GM18867 (cell line): ENCODE results near the gene SYPL2.
"Not testable (repeated sequence)": the region's sequence is repeated elsewhere in the genome, so short reads cannot be mapped to it uniquely, and the experiment has no call there.

Source experiments
- ATAC-seq: cut with Tn5 transposase; IDR thresholded peaks from one replicate; pipeline ENCODE4 v1.9.1; 2021; ENCODE audit warnings: mild to moderate bottlenecking, moderate library complexity; ENCODE audit not compliant: unreplicated experiment

SYPL2 gene

DNA sequence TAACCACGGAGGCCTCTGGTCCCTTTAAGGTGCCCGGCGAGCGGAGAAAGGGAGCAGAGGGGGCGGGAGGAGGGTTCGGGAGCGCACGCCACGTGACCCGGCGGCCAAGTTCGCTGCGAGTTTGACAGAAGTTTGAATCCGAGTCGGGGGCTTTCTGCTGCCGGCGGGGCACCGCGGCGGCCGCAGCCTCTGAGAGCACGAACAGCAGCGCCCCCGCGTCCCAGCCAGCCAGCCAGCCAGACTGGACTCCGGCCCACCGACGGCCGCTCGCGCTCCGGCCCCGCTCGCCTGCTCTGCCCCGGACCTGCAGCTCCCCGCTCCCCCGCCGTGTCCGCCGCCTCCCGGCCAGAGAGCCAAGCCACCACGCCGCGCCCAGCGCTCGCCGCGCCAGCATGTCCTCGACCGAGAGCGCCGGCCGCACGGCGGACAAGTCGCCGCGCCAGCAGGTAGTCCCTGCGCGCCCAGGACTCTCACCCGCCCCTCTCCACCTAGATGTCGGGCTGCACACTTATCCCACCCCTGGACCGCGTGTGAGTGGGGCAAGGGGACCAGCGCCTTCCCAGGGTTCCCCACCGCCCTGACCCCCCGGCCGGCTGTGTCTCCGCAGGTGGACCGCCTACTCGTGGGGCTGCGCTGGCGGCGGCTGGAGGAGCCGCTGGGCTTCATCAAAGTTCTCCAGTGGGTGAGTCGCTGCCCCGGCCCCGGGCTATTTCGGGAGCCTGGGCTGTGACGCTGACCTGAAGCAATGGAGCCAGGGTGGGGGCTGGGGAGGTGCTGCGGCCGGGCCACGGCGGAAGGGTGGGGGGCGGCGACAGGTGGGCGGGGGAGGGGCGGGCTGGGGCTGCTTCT is at the start of gene SYPL2:
SYPL2 (plus strand) TSS at position 95 of the 849 bp plus-strand sequence; CDS start at position 393, 298 bp downstream.
- ATAC-seq = no peak

GRCh38 chr1:109423498-109423897 is 42.8 kb upstream of the SYPL2 start:
- ATAC-seq = no peak

DNA sequence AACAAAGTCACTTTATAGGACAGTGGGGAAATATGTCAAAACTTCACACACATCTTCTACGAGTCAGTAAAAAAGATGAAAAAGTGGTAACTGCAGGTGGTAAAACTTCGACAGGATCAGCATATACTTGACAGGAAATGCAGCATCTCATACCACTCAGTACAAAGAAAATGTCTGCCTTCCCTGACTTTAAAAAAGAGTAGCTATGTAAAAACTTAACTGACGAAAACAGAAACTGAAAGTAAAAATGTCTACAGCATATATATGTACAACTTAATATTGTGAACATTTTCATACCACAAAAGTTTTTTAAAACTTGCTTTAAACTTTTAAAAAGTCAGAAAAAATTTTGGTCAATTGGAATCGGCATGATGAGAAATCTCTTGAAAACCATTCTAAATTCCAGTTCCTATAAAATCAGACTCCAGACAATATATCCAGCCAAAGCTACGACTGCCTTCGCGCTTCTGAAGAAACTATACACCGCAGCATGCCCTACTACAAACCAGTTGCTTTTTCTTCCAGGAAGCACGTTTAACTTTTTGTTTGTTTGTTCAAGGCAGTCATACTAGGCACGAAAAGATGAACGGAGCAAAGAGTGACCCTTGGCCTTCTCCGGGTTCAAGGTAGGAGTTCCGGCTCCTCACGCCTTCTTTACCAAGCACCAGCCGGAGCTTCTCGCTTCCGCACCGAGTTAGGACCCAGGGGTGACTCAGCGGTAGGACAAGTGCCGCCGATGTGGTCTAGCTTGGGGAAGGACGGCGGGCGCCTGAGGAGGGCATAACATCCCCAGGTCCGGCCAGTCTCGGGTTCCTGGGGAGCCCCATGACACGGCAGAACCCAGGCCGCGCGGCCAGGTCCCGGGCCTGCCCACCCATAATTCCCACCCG is 40.7 kb upstream of the SYPL2 start:
- ATAC-seq = peak; percentile 25

DNA sequence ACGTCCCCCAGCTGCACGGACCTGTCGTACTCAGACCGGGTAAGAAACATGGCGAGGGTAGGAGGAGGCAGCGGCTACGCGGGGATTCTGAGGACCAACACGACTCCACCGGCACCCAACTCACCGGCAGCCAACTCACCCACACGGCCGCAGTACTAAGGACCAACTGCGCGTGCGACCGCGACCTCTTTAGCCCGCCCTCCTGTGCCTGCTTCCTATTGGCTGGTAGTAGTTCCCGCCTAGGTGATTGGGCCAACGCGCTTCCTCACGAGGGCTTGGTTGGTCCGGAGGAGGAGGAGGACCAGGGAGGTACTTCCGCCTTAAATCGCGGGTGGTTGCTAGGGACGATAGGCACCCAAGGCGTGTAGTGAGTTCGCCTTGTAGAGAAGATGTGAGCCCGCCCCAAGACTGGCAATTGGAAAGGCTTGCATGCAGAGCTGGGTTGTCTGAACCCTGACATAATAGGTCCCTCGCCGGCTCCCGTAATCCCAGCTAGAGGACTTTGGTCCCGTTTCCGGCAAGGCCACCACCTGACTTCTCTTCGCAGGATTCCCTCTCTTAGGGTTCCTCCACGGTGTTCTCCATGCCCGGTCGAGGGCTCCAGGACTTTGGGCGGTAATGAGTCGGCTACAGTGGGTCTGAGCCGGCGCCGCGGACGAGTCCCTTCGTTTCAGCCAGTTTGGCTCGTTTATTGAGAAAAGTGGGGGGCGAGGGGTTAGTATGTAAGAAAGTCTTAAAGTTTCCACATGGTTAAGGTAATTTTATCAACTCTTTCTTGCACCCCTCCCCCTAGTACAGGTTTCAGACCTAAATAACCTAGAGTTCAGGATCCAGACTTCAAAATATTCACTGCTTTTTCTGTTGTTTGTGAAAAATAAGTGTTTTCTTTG is 39.8 kb upstream of the SYPL2 start, which contains the start of gene PSMA5:
PSMA5 (minus strand) TSS at position 168 of the 890 bp plus-strand sequence; CDS start at position 50, 118 bp downstream.
- ATAC-seq = peak; percentile 97

- ATAC-seq = no peak
Observed at GRCh38 chr1:109427171-109427467, 39.2 kb upstream of the SYPL2 start.

DNA sequence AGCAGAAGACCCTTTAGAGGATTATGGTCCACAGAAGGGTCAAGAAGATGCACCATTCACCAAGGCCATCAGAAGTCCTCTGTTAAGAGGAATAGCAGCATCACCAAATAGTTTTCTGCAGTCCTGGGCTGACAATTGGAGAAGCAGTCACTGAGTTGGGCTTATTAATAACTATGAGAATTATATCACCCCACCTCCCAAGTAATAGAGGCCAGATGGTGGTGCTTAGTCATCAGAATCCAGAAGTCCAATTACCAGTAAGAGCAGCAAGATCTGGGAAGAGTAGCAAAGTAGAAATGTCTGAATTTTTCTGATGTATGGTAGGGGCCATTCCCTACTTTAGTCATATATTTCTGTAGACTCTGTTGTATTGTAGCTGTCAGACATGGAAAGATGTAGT is 34.0 kb upstream of the SYPL2 start:
- no peak for ATAC-seq

DNA sequence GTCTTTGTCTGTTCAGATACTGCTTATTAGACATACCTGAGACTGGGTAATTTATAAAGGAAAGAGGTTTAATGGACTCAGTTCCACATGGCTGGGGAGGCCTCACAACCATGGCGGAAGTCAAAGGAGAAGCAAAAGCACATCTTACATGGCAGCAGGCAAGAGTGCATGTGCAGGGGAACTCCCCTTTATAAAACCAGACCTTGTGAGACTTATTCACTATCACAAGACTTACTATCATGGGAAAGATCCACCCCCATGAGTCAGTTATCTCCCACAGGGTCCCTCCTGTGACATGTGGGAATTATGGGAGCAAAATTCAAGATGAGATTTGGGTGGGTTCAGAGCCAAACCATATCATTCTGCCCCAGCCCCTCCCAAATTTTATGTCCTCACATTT is 33.0 kb upstream of the SYPL2 start:
- no peak for ATAC-seq

GRCh38 chr1:109434484-109434883 is 31.9 kb upstream of the SYPL2 start:
- ATAC-seq = no peak

GRCh38 chr1:109438798-109439297 is 27.5 kb upstream of the SYPL2 start:
- no peak for ATAC-seq

DNA sequence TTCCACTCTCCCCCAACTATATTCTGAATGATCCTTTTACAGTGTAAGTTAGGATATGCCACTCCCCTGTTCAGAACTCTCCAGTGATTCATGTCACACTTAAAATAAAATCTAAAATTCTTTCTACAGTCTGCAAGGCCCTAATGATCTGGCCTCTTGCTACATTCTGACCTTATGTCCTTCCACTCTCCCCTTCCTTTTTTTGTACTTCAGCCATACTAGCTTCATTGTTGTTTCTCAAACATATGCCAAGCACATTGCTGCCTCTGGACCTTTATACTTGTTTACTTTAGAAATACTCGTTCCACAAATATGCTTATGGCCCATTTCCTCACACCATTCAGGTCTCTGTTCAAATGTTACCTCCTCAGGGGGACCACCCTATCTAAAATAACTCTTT is 25.3 kb upstream of the SYPL2 start:
- no peak for ATAC-seq

GRCh38 chr1:109443476-109443875 is 22.9 kb upstream of the SYPL2 start:
- ATAC-seq = no peak

GRCh38 chr1:109444346-109444745 is 22.0 kb upstream of the SYPL2 start:
- no peak for ATAC-seq

DNA sequence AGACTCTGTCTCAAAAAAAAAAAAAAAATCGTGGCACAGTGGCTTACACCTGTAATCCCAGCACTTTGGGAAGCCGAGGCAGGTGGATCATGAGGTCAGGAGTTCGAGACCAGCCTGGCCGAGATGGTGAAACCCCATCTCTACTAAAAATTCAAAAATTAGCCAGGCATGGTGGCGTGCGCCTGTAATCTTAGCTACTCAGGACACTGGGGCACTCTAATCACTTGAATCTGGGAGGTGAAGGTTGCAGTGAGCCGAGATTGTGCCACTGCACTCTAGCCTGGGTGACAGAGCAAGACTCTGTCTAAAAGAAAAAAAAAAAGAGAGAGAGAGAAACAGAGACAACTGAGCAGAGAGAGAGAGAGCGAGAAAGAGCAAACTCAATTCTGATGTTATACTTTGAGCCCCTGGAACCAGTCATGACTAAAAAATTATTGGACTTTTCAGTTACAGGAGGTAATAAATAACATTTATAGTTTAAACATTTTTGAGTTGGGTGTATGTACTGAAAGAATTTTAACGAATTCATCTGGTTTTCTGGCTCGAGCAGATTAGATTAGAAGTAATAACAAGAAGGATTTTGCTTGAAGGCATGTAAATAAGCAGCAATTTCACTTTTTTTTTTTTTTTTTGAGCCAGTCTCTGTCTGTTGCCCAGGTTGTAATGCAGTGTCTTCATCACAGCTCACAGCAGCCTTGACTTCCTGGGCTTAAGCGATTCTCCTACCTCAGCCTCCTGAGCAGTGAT is 20.2 kb upstream of the SYPL2 start:
- not testable (repeated sequence) for ATAC-seq

DNA sequence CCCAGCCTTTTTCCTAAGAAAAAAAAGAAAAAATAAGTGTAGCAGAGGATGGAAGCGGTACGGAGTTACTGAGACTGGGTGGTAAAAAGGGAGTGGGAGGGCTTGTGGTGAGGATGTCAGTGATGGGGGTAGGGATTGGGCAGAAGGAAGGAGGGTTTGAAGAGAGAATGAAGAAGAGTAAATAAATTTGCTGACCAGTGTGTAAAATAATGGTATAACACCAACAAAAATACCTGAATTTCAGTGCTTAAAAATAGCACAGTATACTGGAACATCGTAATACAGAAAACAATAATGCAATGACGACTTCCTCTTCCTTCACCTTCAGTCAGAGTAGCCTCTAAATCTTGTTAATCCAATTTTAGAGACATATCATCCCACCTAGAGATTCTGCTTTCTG is 18.8 kb upstream of the SYPL2 start:
- ATAC-seq = no peak

- ATAC-seq = no peak
Observed at GRCh38 chr1:109454497-109455133, 11.7 kb upstream of the SYPL2 start.

DNA sequence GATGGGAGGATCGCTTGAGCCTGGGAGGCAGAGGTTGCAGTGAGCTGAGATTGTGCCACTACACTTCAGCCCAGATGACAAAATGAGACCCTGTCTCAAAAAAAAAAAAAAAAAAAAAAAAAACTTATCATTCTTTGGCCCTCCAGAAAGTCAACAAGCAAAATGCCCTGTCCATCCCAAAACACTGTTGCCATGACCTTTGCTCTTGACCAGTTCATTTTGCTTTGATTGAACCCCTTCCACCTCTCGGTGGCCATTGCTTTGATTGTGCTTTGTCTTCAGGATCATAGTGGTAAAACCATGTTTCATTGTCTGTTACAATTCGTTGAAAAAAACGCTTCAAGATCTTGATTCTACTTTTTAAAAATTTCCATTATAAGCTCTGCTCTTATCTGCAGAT is 8.5 kb upstream of the SYPL2 start:
- no peak for ATAC-seq

DNA sequence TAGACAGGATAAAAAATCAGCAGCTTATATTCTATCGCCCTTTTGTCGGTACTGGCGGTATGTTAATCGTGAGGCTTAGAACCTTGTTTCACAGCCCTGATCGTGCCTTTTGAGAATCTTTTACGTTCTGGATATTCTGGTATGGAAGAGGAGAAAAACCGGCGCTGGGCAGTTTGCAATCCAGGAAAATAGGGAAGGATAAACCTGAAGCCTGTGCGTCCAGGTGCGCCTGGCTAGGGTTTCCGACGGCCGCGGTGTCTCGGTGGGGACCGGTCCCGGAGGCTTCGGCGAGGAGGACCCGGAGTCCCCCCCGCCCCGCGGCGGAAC is 258 bp upstream of the SYPL2 start:
- ATAC-seq = no peak

GRCh38 chr1:109467301-109467777 is 993 bp downstream of the SYPL2 start:
- no peak for ATAC-seq

DNA sequence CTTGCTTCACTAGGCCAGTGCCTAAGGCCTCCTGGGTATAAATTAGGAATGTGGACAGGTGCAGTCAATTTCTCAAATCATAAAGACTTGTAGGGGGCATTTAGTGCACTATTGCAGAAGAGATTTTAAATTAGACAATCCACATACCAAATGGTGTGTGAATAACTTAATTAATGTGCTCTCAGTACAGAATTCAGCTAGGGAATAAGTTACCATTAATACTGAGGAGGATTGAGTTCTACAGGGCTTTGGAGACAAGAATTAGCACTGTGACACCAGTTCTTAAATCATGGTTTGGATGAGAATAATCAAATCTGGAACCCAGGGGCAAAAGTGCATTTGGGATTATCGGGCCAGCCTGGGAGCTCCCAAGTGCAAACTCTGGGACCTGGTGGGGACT is 1.7 kb downstream of the SYPL2 start:
- ATAC-seq = no peak

DNA sequence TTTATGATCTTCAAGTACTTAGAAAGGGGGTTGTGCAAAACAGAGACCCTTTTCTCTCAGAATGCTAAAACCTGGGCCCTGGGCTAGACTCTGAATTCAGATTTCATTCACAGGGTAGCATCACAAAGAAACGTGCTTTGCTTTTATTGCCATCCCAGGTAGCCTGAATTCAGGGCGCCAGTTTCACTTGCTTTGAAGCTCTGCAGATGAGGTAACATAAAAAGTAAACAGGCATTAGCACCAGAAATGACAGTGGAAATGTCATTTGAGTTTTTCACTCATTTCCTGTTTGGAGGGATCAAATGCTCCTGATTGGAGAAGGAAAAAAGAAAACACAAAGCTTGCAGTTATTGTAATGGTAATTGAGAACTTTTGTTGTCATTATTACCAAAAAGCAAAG is 2.6 kb downstream of the SYPL2 start:
- ATAC-seq = no peak
